Neural cell (in vitro differentiated cells): ENCODE data around the gene CASR. TPM values are rescaled to one million over a fixed set of nuclear protein-coding genes. Genes with fewer than 3 reads are reported as not detected.

Experiments
- H2AFZ ChIP-seq: fragments of 200-600, 300-800 bp; sonication (generic), shearing (Covaris generic); 2 replicates; pipeline ENCODE4 v1.6.0; 2014; ENCODE audit warnings: low read depth, mild to moderate bottlenecking, antibody characterized with exemption, low read length, moderate library complexity
- H3F3A ChIP-seq: fragments of 200-600 bp; shearing (Covaris generic); 2 replicates; pipeline ENCODE4 v1.6.1; 2016; ENCODE audit warnings: mild to moderate bottlenecking, moderate library complexity, mixed read lengths, antibody characterized with exemption, low read length; ENCODE audit not compliant: insufficient read depth, poor library complexity, severe bottlenecking
- H3K27ac ChIP-seq: fragments of 200-600, 300-800 bp; sonication (generic), shearing (Covaris generic); 2 replicates; pipeline ENCODE4 v1.5.1; 2014; ENCODE audit warnings: mild to moderate bottlenecking, low read length, moderate library complexity
- H3K27me3 ChIP-seq: fragments of 300-800, 200-600 bp; sonication (generic), shearing (Covaris generic); 2 replicates; pipeline ENCODE4 v1.6.0; 2014; ENCODE audit warnings: mild to moderate bottlenecking, low read depth, low read length, moderate library complexity; ENCODE audit not compliant: insufficient read depth
- H3K36me3 ChIP-seq: fragments of 300-800, 200-600 bp; sonication (generic), shearing (Covaris generic); 2 replicates; pipeline ENCODE4 v1.5.1; 2014; ENCODE audit warnings: mild to moderate bottlenecking, antibody characterized with exemption, low read length, moderate library complexity; ENCODE audit not compliant: insufficient read depth
- H3K4me2 ChIP-seq: fragments of 300-800, 200-600 bp; sonication (generic), shearing (Covaris generic); 2 replicates; pipeline ENCODE4 v1.6.0; 2014; ENCODE audit warnings: mild to moderate bottlenecking, low read length
- H3K4me3 ChIP-seq: fragments of 300-800, 200-600 bp; sonication (generic), shearing (Covaris generic); 2 replicates; pipeline ENCODE4 v1.5.1; 2014; ENCODE audit warnings: mild to moderate bottlenecking, low read length, moderate library complexity
- H3K79me2 ChIP-seq: fragments of 200-600 bp; shearing (Covaris generic); replicated peaks from 2 replicates; pipeline ENCODE4 v1.6.0; 2014; ENCODE audit warnings: mild to moderate bottlenecking, low read length, moderate library complexity; ENCODE audit not compliant: insufficient read depth
- H3K9ac ChIP-seq: fragments of 300-800, 200-600 bp; sonication (generic), shearing (Covaris generic); 2 replicates; pipeline ENCODE4 v1.6.1; 2016; ENCODE audit warnings: mild to moderate bottlenecking, low read length, mixed read lengths
- H3K9me2 ChIP-seq: fragments of 200-600 bp; shearing (Covaris generic); 2 replicates; pipeline ENCODE4 v1.6.1; 2016; ENCODE audit warnings: mild to moderate bottlenecking, low read length, mixed read lengths; ENCODE audit not compliant: insufficient read depth
- H3K9me3 ChIP-seq: fragments of 200-600, 300-800 bp; sonication (generic), shearing (Covaris generic); 2 replicates; pipeline ENCODE4 v1.6.1; 2016; ENCODE audit warnings: mild to moderate bottlenecking, mixed run types, low read length, moderate library complexity, mixed read lengths
- H4K20me1 ChIP-seq: fragments of 200-600 bp; shearing (Covaris generic); 2 replicates; pipeline ENCODE4 v1.6.1; 2016; ENCODE audit warnings: mild to moderate bottlenecking, mixed run types; ENCODE audit not compliant: insufficient read depth
- CTCF ChIP-seq: fragments of 450-650 bp; IDR thresholded peaks from 2 replicates; pipeline ENCODE4 v1.5.1; 2014; ENCODE audit warnings: antibody characterized with exemption, mild to moderate bottlenecking, moderate library complexity; ENCODE audit not compliant: poor library complexity, severe bottlenecking
- EP300 ChIP-seq: fragments of 450-650 bp; conservative IDR thresholded peaks from 2 replicates; pipeline ENCODE4 v1.6.1; 2014; ENCODE audit warnings: antibody characterized with exemption, mild to moderate bottlenecking, moderate library complexity; ENCODE audit not compliant: poor library complexity, severe bottlenecking
- EZH2 ChIP-seq: fragments of 200-600, 300-800 bp; shearing (Covaris generic), sonication (generic); IDR thresholded peaks from 2 replicates; pipeline ENCODE4 v1.6.1; 2014; ENCODE audit warnings: antibody characterized with exemption, low read length, borderline replicate concordance, mild to moderate bottlenecking; ENCODE audit not compliant: insufficient read depth, poor library complexity, severe bottlenecking
- MXI1 ChIP-seq: fragments of 450-650 bp; conservative IDR thresholded peaks from 2 replicates; pipeline ENCODE4 v1.6.1; 2014; ENCODE audit warnings: antibody characterized with exemption, mild to moderate bottlenecking; ENCODE audit not compliant: poor library complexity, severe bottlenecking
- POLR2AphosphoS5 ChIP-seq: IDR thresholded peaks from 2 replicates; pipeline ENCODE4 v1.6.1; 2012
- RAD21 ChIP-seq: fragments of 450-650 bp; conservative IDR thresholded peaks from 2 replicates; pipeline ENCODE4 v1.6.1; 2014; ENCODE audit warnings: antibody characterized with exemption, mild to moderate bottlenecking, moderate library complexity
- SMC3 ChIP-seq: fragments of 450-650 bp; conservative IDR thresholded peaks from 2 replicates; pipeline ENCODE4 v1.6.1; 2014; ENCODE audit warnings: antibody characterized with exemption, mild to moderate bottlenecking, moderate library complexity; ENCODE audit not compliant: poor library complexity
- TAF1 ChIP-seq: IDR thresholded peaks from 2 replicates; pipeline ENCODE4 v1.6.1; 2012; ENCODE audit warnings: low read depth
- polyA plus RNA-seq: library from polyadenylated mRNA; depleted of rRNA; stranded (reverse); fragments of >200 nt; gene quantifications from 2 replicates; pipeline ENCODE4 v1.2.3, GENCODE V29; 2014
- TF ChIP-seq, protein P1 (sequence below): IDR thresholded peaks from 2 replicates; pipeline ENCODE4 v1.6.1; 2012; ENCODE audit warnings: borderline replicate concordance

The CASR gene
- polyA plus RNA-seq, 1 donor from 2014 or later: not detected

DNA sequence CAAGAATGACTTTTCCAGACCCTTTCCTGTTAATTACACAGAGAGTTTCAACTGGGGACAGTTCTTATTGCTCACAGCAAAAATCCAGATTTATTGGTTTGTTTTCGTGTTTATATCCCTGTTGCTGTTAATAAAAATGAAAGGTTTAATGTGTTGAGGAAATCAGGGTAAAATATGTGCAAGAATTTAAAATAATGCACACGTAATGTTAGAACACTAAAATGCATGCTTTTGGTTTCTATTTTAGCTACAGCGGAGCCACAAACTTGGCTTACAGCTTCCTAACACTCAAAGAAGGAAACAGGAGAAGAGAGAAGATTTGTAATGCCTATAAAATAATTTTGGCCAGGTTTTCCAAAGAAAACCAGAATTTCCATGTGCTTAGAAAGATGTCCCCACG, 62.7 kb downstream of the CASR start:
- H3K9me2 ChIP-seq: no peaks in the 10 kb centered on the region
- no peaks in the 10 kb centered on the region for H3K9me3 ChIP-seq
- H3K27me3 ChIP-seq: no peaks in the 10 kb centered on the region
- no peak overlapping the region for H3K4me2 ChIP-seq
- TF ChIP-seq RAD21 (no peak), SMC3 (no peak), TAF1 (no peak), POLR2AphosphoS5 (no peak), EP300 (no peak), CTCF (no peak), MXI1 (no peak), EZH2 (no peak)
- TF ChIP-seq, protein P1, sequence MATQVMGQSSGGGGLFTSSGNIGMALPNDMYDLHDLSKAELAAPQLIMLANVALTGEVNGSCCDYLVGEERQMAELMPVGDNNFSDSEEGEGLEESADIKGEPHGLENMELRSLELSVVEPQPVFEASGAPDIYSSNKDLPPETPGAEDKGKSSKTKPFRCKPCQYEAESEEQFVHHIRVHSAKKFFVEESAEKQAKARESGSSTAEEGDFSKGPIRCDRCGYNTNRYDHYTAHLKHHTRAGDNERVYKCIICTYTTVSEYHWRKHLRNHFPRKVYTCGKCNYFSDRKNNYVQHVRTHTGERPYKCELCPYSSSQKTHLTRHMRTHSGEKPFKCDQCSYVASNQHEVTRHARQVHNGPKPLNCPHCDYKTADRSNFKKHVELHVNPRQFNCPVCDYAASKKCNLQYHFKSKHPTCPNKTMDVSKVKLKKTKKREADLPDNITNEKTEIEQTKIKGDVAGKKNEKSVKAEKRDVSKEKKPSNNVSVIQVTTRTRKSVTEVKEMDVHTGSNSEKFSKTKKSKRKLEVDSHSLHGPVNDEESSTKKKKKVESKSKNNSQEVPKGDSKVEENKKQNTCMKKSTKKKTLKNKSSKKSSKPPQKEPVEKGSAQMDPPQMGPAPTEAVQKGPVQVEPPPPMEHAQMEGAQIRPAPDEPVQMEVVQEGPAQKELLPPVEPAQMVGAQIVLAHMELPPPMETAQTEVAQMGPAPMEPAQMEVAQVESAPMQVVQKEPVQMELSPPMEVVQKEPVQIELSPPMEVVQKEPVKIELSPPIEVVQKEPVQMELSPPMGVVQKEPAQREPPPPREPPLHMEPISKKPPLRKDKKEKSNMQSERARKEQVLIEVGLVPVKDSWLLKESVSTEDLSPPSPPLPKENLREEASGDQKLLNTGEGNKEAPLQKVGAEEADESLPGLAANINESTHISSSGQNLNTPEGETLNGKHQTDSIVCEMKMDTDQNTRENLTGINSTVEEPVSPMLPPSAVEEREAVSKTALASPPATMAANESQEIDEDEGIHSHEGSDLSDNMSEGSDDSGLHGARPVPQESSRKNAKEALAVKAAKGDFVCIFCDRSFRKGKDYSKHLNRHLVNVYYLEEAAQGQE: no peak
- H3K36me3 ChIP-seq: no peaks in the 10 kb centered on the region
- H3F3A ChIP-seq: no peaks in the 10 kb centered on the region
- H3K4me3 ChIP-seq: no peak overlapping the region
- no peaks in the 10 kb centered on the region for H3K79me2 ChIP-seq
- H3K9ac ChIP-seq: no peak overlapping the region
- no peak overlapping the region for H2AFZ ChIP-seq
- no peaks in the 10 kb centered on the region for H4K20me1 ChIP-seq
- H3K27ac ChIP-seq: no peak overlapping the region

DNA sequence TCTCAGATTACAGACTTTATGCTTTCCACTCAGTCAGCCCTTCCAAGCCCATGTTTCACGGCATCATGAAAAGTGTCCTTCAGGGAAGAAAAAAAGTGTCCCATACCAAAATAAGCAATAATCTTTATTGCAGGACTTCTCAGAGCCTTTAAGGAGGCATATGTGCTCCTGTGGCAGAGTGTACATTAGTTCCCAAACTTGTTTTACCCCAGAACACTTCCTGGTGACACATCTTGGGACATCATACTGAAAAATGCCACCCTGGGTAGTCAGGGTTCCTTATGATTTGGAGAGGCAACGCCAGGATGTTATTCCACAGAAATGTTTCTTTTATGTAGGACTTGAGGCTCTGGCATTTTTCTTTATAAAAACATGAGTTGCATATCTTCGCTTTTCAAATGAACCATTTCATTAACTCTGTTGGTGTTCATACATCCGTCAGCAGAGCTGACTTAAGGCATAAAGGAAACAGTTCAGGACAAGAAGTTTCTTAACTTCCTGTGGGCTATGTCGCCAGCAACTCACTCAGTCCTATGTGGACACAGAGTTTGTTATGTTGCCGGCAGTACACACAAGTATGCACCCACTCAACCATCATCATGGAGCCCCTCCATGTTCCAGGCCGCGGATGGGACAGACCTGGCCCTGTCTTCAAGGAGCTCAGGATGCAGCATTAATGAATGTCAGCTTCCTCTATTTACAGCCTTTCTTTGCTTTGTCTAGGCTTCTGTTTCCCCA, 63.8 kb downstream of the CASR start:
- no peaks in the 10 kb centered on the region for H3K36me3 ChIP-seq
- no peaks in the 10 kb centered on the region for H4K20me1 ChIP-seq
- H3K9ac ChIP-seq: no peak overlapping the region
- no peak overlapping the region for H2AFZ ChIP-seq
- H3K4me2 ChIP-seq: no peak overlapping the region
- H3K9me3 ChIP-seq: no peaks in the 10 kb centered on the region
- H3F3A ChIP-seq: no peaks in the 10 kb centered on the region
- no peaks in the 10 kb centered on the region for H3K79me2 ChIP-seq
- H3K27ac ChIP-seq: no peak overlapping the region
- TF ChIP-seq RAD21 (no peak), TAF1 (no peak), CTCF (no peak), EZH2 (no peak), EP300 (no peak), SMC3 (no peak), POLR2AphosphoS5 (no peak), MXI1 (no peak)
- TF ChIP-seq, protein P1: no peak
- H3K27me3 ChIP-seq: no peaks in the 10 kb centered on the region
- H3K4me3 ChIP-seq: no peak overlapping the region
- H3K9me2 ChIP-seq: no peaks in the 10 kb centered on the region
